A549 (cell line): ENCODE results near the gene QPCT. TPM values are rescaled to one million over a fixed set of nuclear protein-coding genes. Genes with fewer than 3 reads are reported as not detected.

Source experiments
- ATAC-seq, 2 experiments: fragments of 200-7000 bp in 1 of 2; fragments of >200 bp in 1 of 2; cut with Nextera tagmentation in 1 of 2; cut with Tn5 transposase in 1 of 2; 3 replicates each; pipeline versions ENCODE4 v1.8.0 to v1.9.1; 2018 to 2020; ENCODE audit warnings: mild to moderate bottlenecking in 1 of 2, moderate library complexity in 1 of 2
- CTCF ChIA-PET: fragments of 300-600 bp; sonication (Branson Sonifier 250); formaldehyde crosslinking; extraction: SDS; loops from one replicate; lab custom pipeline; 2021; ENCODE audit warnings: antibody characterized with exemption, inconsistent platforms; lab: Yijun Ruan, JAX
- POLR2A ChIA-PET: fragments of 350-600 bp; formaldehyde crosslinking; extraction: SDS; loops from one replicate; lab custom pipeline; 2021; ENCODE audit warnings: antibody characterized with exemption, inconsistent platforms; lab: Yijun Ruan, JAX
- DNase-seq, 2 experiments: peaks; one replicate each; pipeline versions ENCODE4 v3.0.0 to v3.0.0-alpha.2; 2011 to 2016; ENCODE audit warnings: low read depth in 1 of 2, low spot score in 1 of 2
- FAIRE-seq: peaks from 2 replicates; lab custom pipeline; 2011; peaks lifted over from hg19 to GRCh38; lab: Jason Lieb, UNC
- H3K27ac ChIP-seq, 2 experiments: fragments of >200 bp; sonication (Bioruptor Twin); formaldehyde crosslinking; 3 replicates each; pipeline ENCODE4 v1.5.1; 2016 to 2017
- H3K4me1 ChIP-seq: fragments of >200 bp; sonication (Bioruptor Twin); formaldehyde crosslinking; 3 replicates; pipeline ENCODE4 v1.6.1; 2016
- H3K4me2 ChIP-seq: fragments of >200 bp; sonication (Bioruptor Twin); formaldehyde crosslinking; 3 replicates; pipeline ENCODE4 v1.6.1; 2016
- H3K4me3 ChIP-seq: fragments of >200 bp; sonication (Bioruptor Twin); formaldehyde crosslinking; 3 replicates; pipeline ENCODE4 v1.5.1; 2016
- H3K9me3 ChIP-seq: fragments of >200 bp; sonication (Bioruptor Twin); formaldehyde crosslinking; 3 replicates; pipeline ENCODE4 v1.6.1; 2016
- ATOH8 ChIP-seq: fragments of 250-450 bp; sonication (Bioruptor Pico); IDR thresholded peaks from 2 replicates; pipeline ENCODE4 v1.5.0; 2020; ENCODE audit warnings: low read depth, mild to moderate bottlenecking, moderate library complexity
- ELK1 ChIP-seq: fragments of 150-350 bp; IDR thresholded peaks from 2 replicates; pipeline ENCODE4 v1.6.1; 2014; ENCODE audit warnings: low read depth, mild to moderate bottlenecking, low read length
- ESRRA ChIP-seq: fragments of 150-350 bp; IDR thresholded peaks from 2 replicates; pipeline ENCODE4 v1.6.1; 2014; ENCODE audit warnings: mild to moderate bottlenecking, low read length, borderline replicate concordance
- FOSL2 ChIP-seq, 2 experiments: fragments of 450-650 bp in 1 of 2; fragments of >200 bp in 1 of 2; sonication (Bioruptor Twin) in 1 of 2; formaldehyde crosslinking; IDR thresholded peaks; 2 replicates each; pipeline versions ENCODE4 v1.5.0 to v1.6.1; 2016 to 2020; ENCODE audit warnings: mild to moderate bottlenecking in 1 of 2, moderate library complexity in 1 of 2
- FOXS1 ChIP-seq: fragments of 250-450 bp; sonication (Bioruptor Pico); IDR thresholded peaks from 2 replicates; pipeline ENCODE4 v1.5.0; 2020; ENCODE audit warnings: mild to moderate bottlenecking, moderate library complexity
- HDAC2 ChIP-seq: fragments of 200-600 bp; sonication (generic); IDR thresholded peaks from 2 replicates; pipeline ENCODE4 v1.6.1; 2016
- HEYL ChIP-seq: fragments of 250-450 bp; sonication (Bioruptor Pico); IDR thresholded peaks from 2 replicates; pipeline ENCODE4 v1.8.0; 2021; ENCODE audit warnings: mild to moderate bottlenecking, moderate library complexity
- HOXA7 ChIP-seq: fragments of 250-450 bp; sonication (Bioruptor Pico); IDR thresholded peaks from 2 replicates; pipeline ENCODE4 v1.5.0; 2020; ENCODE audit warnings: mild to moderate bottlenecking, moderate library complexity
- HOXB13 ChIP-seq: fragments of 250-450 bp; sonication (Bioruptor Pico); IDR thresholded peaks from 2 replicates; pipeline ENCODE4 v1.5.0; 2020; ENCODE audit warnings: low read depth, mild to moderate bottlenecking, moderate library complexity
- JUN ChIP-seq, 2 experiments: fragments of >200 bp; sonication (Bioruptor Twin); formaldehyde crosslinking; IDR thresholded peaks; 2 replicates in 1 of 2; 3 replicates in 1 of 2; pipeline ENCODE4 v1.6.1; 2016 to 2017
- JUNB ChIP-seq: fragments of >200 bp; sonication (Bioruptor Twin); formaldehyde crosslinking; IDR thresholded peaks from 2 replicates; pipeline ENCODE4 v1.6.1; 2016
- KDM1A ChIP-seq: fragments of 200-600 bp; sonication (generic); IDR thresholded peaks from 2 replicates; pipeline ENCODE4 v1.6.1; 2016; ENCODE audit warnings: low read depth, mild to moderate bottlenecking
- MAZ ChIP-seq: fragments of 150-350 bp; IDR thresholded peaks from 2 replicates; pipeline ENCODE4 v1.6.1; 2014; ENCODE audit warnings: antibody characterized with exemption, low read depth, low read length, borderline replicate concordance
- NFE2L2 ChIP-seq: fragments of 150-350 bp; conservative IDR thresholded peaks from 2 replicates; pipeline ENCODE4 v1.6.1; 2014; ENCODE audit warnings: low read length
- PBX3 ChIP-seq: IDR thresholded peaks from 2 replicates; pipeline ENCODE4 v1.6.1; 2012
- POLR2A ChIP-seq: IDR thresholded peaks from 2 replicates; pipeline ENCODE4 v1.6.1; 2012; ENCODE audit warnings: mild to moderate bottlenecking, low read length
- POLR2AphosphoS2 ChIP-seq: conservative IDR thresholded peaks from 2 replicates; pipeline ENCODE4 v1.6.1; 2012; ENCODE audit warnings: low read length, improper control_type of control experiment, inconsistent platforms
- RAD21 ChIP-seq, 2 experiments: fragments of >200 bp in 1 of 2; sonication (Bioruptor Twin) in 1 of 2; formaldehyde crosslinking in 1 of 2; IDR thresholded peaks in 1 of 2; conservative IDR thresholded peaks in 1 of 2; 2 replicates in 1 of 2; 3 replicates in 1 of 2; pipeline ENCODE4 v1.6.1; 2012 to 2018; ENCODE audit warnings: inconsistent platforms in 1 of 2
- RCOR1 ChIP-seq: fragments of 150-350 bp; IDR thresholded peaks from 2 replicates; pipeline ENCODE4 v1.6.1; 2014; ENCODE audit warnings: antibody characterized with exemption, low read length, low read depth
- SMC3 ChIP-seq: fragments of >200 bp; sonication (Bioruptor Twin); formaldehyde crosslinking; IDR thresholded peaks from 3 replicates; pipeline ENCODE4 v1.6.1; 2018; ENCODE audit warnings: inconsistent platforms
- SREBF2 ChIP-seq: fragments of 450-650 bp; IDR thresholded peaks from 2 replicates; pipeline ENCODE4 v1.6.1; 2014; ENCODE audit warnings: mild to moderate bottlenecking, moderate library complexity
- WGBS: methylation state at CpG from one replicate; pipeline ENCODE4 v1.1.6; 2017; ENCODE audit errors: missing lambda C conversion rate; 5-methylcytosine and 5-hydroxymethylcytosine counted together
- polyA plus RNA-seq, 4 experiments: library from polyadenylated mRNA; depleted of rRNA in 3 of 4; stranded (reverse); fragments of >200 nt; fragmentation: RNase III in 1 of 4; extraction: RNeasy Plus Mini Kit Qiagen cat#74134 plus additional on column Dnase treatment in 1 of 4; gene quantifications; 2 replicates in 3 of 4; 3 replicates in 1 of 4; pipeline ENCODE4 v1.2.3, GENCODE V29; 2011 to 2017
- TF ChIP-seq, protein P1 (sequence below): fragments of >200 bp; sonication (Bioruptor Twin); formaldehyde crosslinking; IDR thresholded peaks from 3 replicates; pipeline ENCODE4 v1.6.1; 2016
- TF ChIP-seq, protein P2 (sequence below): fragments of >200 bp; sonication (Bioruptor Twin); formaldehyde crosslinking; IDR thresholded peaks from 3 replicates; pipeline ENCODE4 v1.5.1; 2016
- TF ChIP-seq, protein P3 (sequence below): fragments of 450-650 bp; IDR thresholded peaks from 2 replicates; pipeline ENCODE4 v1.6.1; 2014; ENCODE audit warnings: antibody characterized with exemption

Gene QPCT
- polyA plus RNA-seq, 2 of the 4 experiments (the other 2 are of a cell fraction): 20.0 to 42.7 TPM

DNA sequence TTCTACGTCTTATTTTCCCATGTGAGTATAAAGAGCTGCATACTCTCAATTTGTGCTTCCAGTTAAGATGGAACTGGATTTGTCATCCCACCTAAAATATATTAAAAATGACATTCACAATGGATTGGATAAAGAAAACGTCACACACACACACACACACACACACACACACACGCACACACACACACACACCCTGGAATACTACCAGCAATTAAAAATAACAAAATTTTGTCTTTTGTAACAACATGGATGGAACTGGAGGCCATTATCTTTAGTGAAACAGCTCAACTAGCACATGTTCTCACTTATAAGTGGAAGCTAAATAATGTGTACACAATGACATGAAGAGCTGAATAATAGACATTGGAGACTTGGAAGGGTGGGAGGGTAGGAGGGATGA, 3.8 kb upstream of the QPCT start:
- CTCF ChIA-PET: interaction anchor here (0.7 to 5.2 kb wide), 4 partner anchors 16 to 537 kb away, joined by 3 to 42 read pairs (median 4); partner anchors contain the start of gene PRKD3
- 73% methylated on average over 3 of the region's 3 CpGs for WGBS

DNA sequence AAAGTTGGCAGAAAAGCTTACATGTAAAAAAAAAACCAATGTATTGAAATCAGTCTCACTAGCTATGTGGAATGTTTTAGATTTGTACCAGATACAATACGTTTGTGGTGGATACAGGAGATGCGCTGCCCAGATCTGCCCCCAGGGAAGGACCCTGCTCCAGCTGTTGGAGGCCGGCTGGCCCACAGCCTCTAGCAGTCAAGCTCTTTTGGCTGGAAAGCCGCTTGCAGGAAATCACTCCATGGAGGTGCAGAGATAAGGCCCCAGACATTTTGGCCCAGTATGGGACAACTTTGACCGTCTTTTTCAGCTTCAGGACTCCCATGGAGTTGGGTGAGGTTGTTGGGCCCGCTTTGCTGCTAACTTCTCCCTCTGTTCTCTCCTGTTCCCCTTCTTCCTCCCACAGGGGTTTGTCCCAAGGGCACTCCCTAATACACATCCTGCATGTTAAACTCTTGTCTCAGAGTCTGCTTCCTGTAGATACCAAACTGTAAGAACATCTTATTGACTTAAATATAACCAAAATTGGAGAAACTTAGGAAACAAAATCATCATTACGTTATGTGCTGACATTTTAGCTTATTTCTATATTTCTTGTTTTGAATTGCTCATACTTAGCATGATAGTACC, 1.7 kb upstream of the QPCT start:
- FAIRE-seq: no peak
- POLR2A ChIA-PET: interaction anchor here (1.5 kb wide), 1 partner anchor 47 kb away, joined by 5 read pairs; no protein-coding TSS in a partner anchor

More for the DNA sequence above, 3.8 kb upstream of the QPCT start:
- DNase-seq (no peak), FAIRE-seq (no peak)
- Histone ChIP-seq H3K27ac (no peak overlapping the region), H3K4me3 (no peak overlapping the region), H3K4me2 (no peak overlapping the region), H3K4me1 (peaks cover 11% of the 10 kb centered on the region)
- TF ChIP-seq HOXA7 (CRISPR knock-in tag): no peak
- TF ChIP-seq MAZ: no peak
- TF ChIP-seq NFE2L2: no peak
- TF ChIP-seq PBX3: no peak
- no peak for TF ChIP-seq JUN (IDR thresholded peaks at IDR 0.05)
- TF ChIP-seq, protein P1, sequence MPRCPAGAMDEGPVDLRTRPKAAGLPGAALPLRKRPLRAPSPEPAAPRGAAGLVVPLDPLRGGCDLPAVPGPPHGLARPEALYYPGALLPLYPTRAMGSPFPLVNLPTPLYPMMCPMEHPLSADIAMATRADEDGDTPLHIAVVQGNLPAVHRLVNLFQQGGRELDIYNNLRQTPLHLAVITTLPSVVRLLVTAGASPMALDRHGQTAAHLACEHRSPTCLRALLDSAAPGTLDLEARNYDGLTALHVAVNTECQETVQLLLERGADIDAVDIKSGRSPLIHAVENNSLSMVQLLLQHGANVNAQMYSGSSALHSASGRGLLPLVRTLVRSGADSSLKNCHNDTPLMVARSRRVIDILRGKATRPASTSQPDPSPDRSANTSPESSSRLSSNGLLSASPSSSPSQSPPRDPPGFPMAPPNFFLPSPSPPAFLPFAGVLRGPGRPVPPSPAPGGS: no peak
- no peak for TF ChIP-seq HDAC2
- TF ChIP-seq ELK1: no peak
- no peak for TF ChIP-seq SREBF2
- TF ChIP-seq, all 56 proteins: peak for 0
- POLR2A ChIA-PET: no interaction called here
- H3K9me3 ChIP-seq: no peaks in the 10 kb centered on the region
- no peak for ATAC-seq

GRCh38 chr2:37343537-37344434, 644 bp upstream of the QPCT start:
- H3K4me2 ChIP-seq: peak overlapping the region; percentile 95
- peaks cover 11% of the 10 kb centered on the region for H3K4me1 ChIP-seq
- FAIRE-seq (no peak), DNase-seq (peak; percentile 64 to 78), ATAC-seq (peak; percentile 77 to 84)
- CTCF ChIA-PET: interaction anchor here (0.6 to 5.2 kb wide), 11 partner anchors 14 to 546 kb away, joined by 3 to 42 read pairs (median 4); partner anchors contain the start of gene PRKD3
- peak; percentile 49; the same call in 2 of the 3 replicates for TF ChIP-seq SMC3
- TF ChIP-seq ATOH8: no peak
- peak; percentile 40 to 45; a peak in 4 of 5 replicates for TF ChIP-seq RAD21 (conservative IDR thresholded peaks at IDR 0.05 in 1 of 2, IDR thresholded peaks at IDR 0.05 in 1 of 2)
- peak; percentile 64; the same call in 1 of the 2 replicates for TF ChIP-seq HDAC2
- TF ChIP-seq KDM1A: peak; percentile 85
- TF ChIP-seq, protein P2, sequence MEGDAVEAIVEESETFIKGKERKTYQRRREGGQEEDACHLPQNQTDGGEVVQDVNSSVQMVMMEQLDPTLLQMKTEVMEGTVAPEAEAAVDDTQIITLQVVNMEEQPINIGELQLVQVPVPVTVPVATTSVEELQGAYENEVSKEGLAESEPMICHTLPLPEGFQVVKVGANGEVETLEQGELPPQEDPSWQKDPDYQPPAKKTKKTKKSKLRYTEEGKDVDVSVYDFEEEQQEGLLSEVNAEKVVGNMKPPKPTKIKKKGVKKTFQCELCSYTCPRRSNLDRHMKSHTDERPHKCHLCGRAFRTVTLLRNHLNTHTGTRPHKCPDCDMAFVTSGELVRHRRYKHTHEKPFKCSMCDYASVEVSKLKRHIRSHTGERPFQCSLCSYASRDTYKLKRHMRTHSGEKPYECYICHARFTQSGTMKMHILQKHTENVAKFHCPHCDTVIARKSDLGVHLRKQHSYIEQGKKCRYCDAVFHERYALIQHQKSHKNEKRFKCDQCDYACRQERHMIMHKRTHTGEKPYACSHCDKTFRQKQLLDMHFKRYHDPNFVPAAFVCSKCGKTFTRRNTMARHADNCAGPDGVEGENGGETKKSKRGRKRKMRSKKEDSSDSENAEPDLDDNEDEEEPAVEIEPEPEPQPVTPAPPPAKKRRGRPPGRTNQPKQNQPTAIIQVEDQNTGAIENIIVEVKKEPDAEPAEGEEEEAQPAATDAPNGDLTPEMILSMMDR: peak; percentile 53
- TF ChIP-seq FOXS1 (CRISPR knock-in tag): no peak
- TF ChIP-seq FOSL2 (IDR thresholded peaks at IDR 0.05): no peak
- TF ChIP-seq FOSL2 (CRISPR knock-in tag; IDR thresholded peaks at IDR 0.05): 0 out of 2 replicates have a peak, but pooled peaks have one; percentile 18
- peak overlapping the region; percentile 69 to 87 for H3K27ac ChIP-seq
- POLR2A ChIA-PET: interaction anchor here (1.5 kb wide), 1 partner anchor 46 kb away, joined by 5 read pairs; no protein-coding TSS in a partner anchor
- H3K4me3 ChIP-seq: peak overlapping the region; percentile 71
- 85% methylated on average over 7 of the region's 7 CpGs for WGBS
- H3K9me3 ChIP-seq: no peaks in the 10 kb centered on the region

More for the DNA sequence above, 1.7 kb upstream of the QPCT start:
- Histone ChIP-seq H3K27ac (no peak overlapping the region), H3K4me1 (peaks cover 11% of the 10 kb centered on the region), H3K4me3 (no peak overlapping the region), H3K4me2 (no peak overlapping the region)
- DNase-seq (no peak), ATAC-seq (no peak)
- CTCF ChIA-PET: interaction anchor here (0.6 to 5.2 kb wide), 13 partner anchors 11 to 549 kb away, joined by 3 to 42 read pairs (median 4); partner anchors contain the start of gene PRKD3
- TF ChIP-seq HOXA7 (CRISPR knock-in tag) (no peak), JUNB (no peak), POLR2AphosphoS2 (no peak), HEYL (CRISPR knock-in tag) (no peak), ESRRA (no peak), HOXB13 (no peak), POLR2A (no peak), RCOR1 (no peak)
- TF ChIP-seq, protein P3, sequence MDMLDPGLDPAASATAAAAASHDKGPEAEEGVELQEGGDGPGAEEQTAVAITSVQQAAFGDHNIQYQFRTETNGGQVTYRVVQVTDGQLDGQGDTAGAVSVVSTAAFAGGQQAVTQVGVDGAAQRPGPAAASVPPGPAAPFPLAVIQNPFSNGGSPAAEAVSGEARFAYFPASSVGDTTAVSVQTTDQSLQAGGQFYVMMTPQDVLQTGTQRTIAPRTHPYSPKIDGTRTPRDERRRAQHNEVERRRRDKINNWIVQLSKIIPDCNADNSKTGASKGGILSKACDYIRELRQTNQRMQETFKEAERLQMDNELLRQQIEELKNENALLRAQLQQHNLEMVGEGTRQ: no peak
- TF ChIP-seq, all 56 proteins: peak for 0
- H3K9me3 ChIP-seq: no peaks in the 10 kb centered on the region
- 90% methylated on average over 7 of the region's 7 CpGs for WGBS
